B cell (primary cell): ENCODE measurements around the gene CMC4.

Source experiments
- CTCF ChIP-seq: fragments of 200-600 bp; IDR thresholded peaks from one replicate; pipeline ENCODE4 v1.8.0; 2022; ENCODE audit warnings: antibody characterized with exemption, mild to moderate bottlenecking
- EZH2 ChIP-seq: IDR thresholded peaks from 2 replicates; pipeline ENCODE4 v1.6.1; 2012; ENCODE audit warnings: borderline replicate concordance, low read depth, mild to moderate bottlenecking, moderate library complexity, low read length; ENCODE audit not compliant: insufficient read depth, poor library complexity, severe bottlenecking

GRCh38 chrX:155113097-155113496, 42.2 kb upstream of the CMC4 start:
- TF ChIP-seq CTCF (no peak), EZH2 (no peak)
